Mesendoderm (in vitro differentiated cells): ENCODE data around the gene FKBP10.

ENCODE experiments used
- DNase-seq: peaks from one replicate; pipeline ENCODE4 v3.0.0; 2013
- H2AK5ac ChIP-seq: 2 replicates; pipeline ENCODE4 v1.6.1; 2013; ENCODE audit warnings: low read length, inconsistent platforms
- H2BK120ac ChIP-seq: 2 replicates; pipeline ENCODE4 v1.6.1; 2013; ENCODE audit warnings: low read depth, mild to moderate bottlenecking, low read length, moderate library complexity, mixed read lengths
- H2BK15ac ChIP-seq: replicated peaks from 2 replicates; pipeline ENCODE4 v1.6.1; 2013; ENCODE audit warnings: low read depth, mild to moderate bottlenecking, moderate library complexity
- H2BK5ac ChIP-seq: 2 replicates; pipeline ENCODE4 v1.6.1; 2013; ENCODE audit warnings: low read length, inconsistent platforms
- H3K18ac ChIP-seq: 2 replicates; pipeline ENCODE4 v1.6.1; 2013; ENCODE audit warnings: mild to moderate bottlenecking, low read length, mixed read lengths
- H3K23ac ChIP-seq: one replicate; pipeline ENCODE4 v1.6.1; 2013; ENCODE audit warnings: low read length
- H3K27ac ChIP-seq: 2 replicates; pipeline ENCODE4 v1.5.1; 2013; ENCODE audit warnings: low read depth, mild to moderate bottlenecking, inconsistent platforms, low read length, moderate library complexity
- H3K27me3 ChIP-seq: 2 replicates; pipeline ENCODE4 v1.6.1; 2013; ENCODE audit warnings: low read length, control low read depth, mild to moderate bottlenecking, inconsistent platforms; ENCODE audit not compliant: insufficient read depth, poor library complexity
- H3K36me3 ChIP-seq: 2 replicates; pipeline ENCODE4 v1.6.1; 2013; ENCODE audit warnings: low read length, inconsistent platforms; ENCODE audit not compliant: control insufficient read depth, insufficient read depth
- H3K4ac ChIP-seq: one replicate; pipeline ENCODE4 v1.6.1; 2013; ENCODE audit warnings: low read depth, mild to moderate bottlenecking, low read length, moderate library complexity
- H3K4me1 ChIP-seq: 2 replicates; pipeline ENCODE4 v1.6.1; 2013; ENCODE audit warnings: low read depth, low read length, inconsistent platforms; ENCODE audit not compliant: control insufficient read depth
- H3K4me2 ChIP-seq: 2 replicates; pipeline ENCODE4 v1.6.1; 2013; ENCODE audit warnings: low read length
- H3K4me3 ChIP-seq: 2 replicates; pipeline ENCODE4 v1.5.1; 2013; ENCODE audit warnings: mild to moderate bottlenecking, low read length
- H3K56ac ChIP-seq: one replicate; pipeline ENCODE4 v1.6.1; 2013; ENCODE audit warnings: low read length
- H3K79me1 ChIP-seq: 2 replicates; pipeline ENCODE4 v1.6.1; 2013; ENCODE audit warnings: low read length, inconsistent platforms
- H3K79me2 ChIP-seq: 2 replicates; pipeline ENCODE4 v1.6.1; 2013; ENCODE audit warnings: mild to moderate bottlenecking, low read length; ENCODE audit not compliant: control insufficient read depth, insufficient read depth
- H3K9ac ChIP-seq: 2 replicates; pipeline ENCODE4 v1.6.1; 2013; ENCODE audit warnings: low read length, inconsistent platforms
- H4K5ac ChIP-seq: one replicate; pipeline ENCODE4 v1.6.1; 2013; ENCODE audit warnings: low read length
- H4K8ac ChIP-seq: one replicate; pipeline ENCODE4 v1.6.1; 2013; ENCODE audit warnings: low read depth, mild to moderate bottlenecking, control low read depth, low read length, moderate library complexity
- WGBS: extraction: QIAGEN DNeasy Blood & Tissue Kit; methylation state at CpG from one replicate; pipeline ENCODE4 v1.1.7; 2013; ENCODE audit warnings: low lambda C conversion rate, missing lambda C conversion rate; ENCODE audit not compliant: insufficient coverage; ENCODE audit errors: extremely low coverage; 5-methylcytosine and 5-hydroxymethylcytosine counted together

FKBP10 gene

GRCh38 chr17:41800601-41801373 lies 12.0 kb upstream of the FKBP10 start:
- no peaks in the 10 kb centered on the region for H3K27me3 ChIP-seq
- H3K9ac ChIP-seq = peak overlapping the region; percentile 49
- no peaks in the 10 kb centered on the region for H3K36me3 ChIP-seq
- no peak overlapping the region for H2BK15ac ChIP-seq
- H3K56ac ChIP-seq = peak overlapping the region; percentile 67
- H4K8ac ChIP-seq = no peak overlapping the region
- H2AK5ac ChIP-seq = no peak overlapping the region
- H4K5ac ChIP-seq = no peak overlapping the region
- no peak overlapping the region for H3K4ac ChIP-seq
- H2BK5ac ChIP-seq = peak overlapping the region; percentile 23
- no peaks in the 10 kb centered on the region for H3K79me2 ChIP-seq
- H3K4me1 ChIP-seq = peaks cover 6% of the 10 kb centered on the region
- H3K18ac ChIP-seq = no peak overlapping the region
- H3K4me2 ChIP-seq = peak overlapping the region; percentile 15
- H2BK120ac ChIP-seq = no peak overlapping the region
- no peak overlapping the region for H3K23ac ChIP-seq
- H3K27ac ChIP-seq = peak overlapping the region; percentile 42
- H3K79me1 ChIP-seq = no peaks in the 10 kb centered on the region
- WGBS = no CpG with 5 or more reads among the region's 18 CpGs
- no peak overlapping the region for H3K4me3 ChIP-seq
- peak; percentile 98 for DNase-seq

- Histone ChIP-seq H3K4me3 (no peak overlapping the region), H3K36me3 (no peaks in the 10 kb centered on the region), H3K4me1 (peaks cover 6% of the 10 kb centered on the region), H4K5ac (no peak overlapping the region), H3K4me2 (no peak overlapping the region), H2BK15ac (no peak overlapping the region), H3K79me2 (no peaks in the 10 kb centered on the region), H3K9ac (peak overlapping the region; percentile 49), H2BK120ac (no peak overlapping the region), H3K79me1 (no peaks in the 10 kb centered on the region), H3K23ac (no peak overlapping the region), H3K4ac (no peak overlapping the region), H3K27me3 (no peaks in the 10 kb centered on the region), H2BK5ac (no peak overlapping the region), H2AK5ac (no peak overlapping the region), H4K8ac (no peak overlapping the region), H3K56ac (peak overlapping the region; percentile 63), H3K18ac (no peak overlapping the region), H3K27ac (peak overlapping the region; percentile 42)
- peak; percentile 91 for DNase-seq
- WGBS = no CpG with 5 or more reads among the region's 14 CpGs
These were observed 11.2 kb upstream of the FKBP10 start for GRCh38 chr17:41801374-41802271.

GRCh38 chr17:41803049-41804020 lies 9.5 kb upstream of the FKBP10 start:
- no peak overlapping the region for H2BK15ac ChIP-seq
- H3K4ac ChIP-seq = no peak overlapping the region
- no peak overlapping the region for H3K23ac ChIP-seq
- H2AK5ac ChIP-seq = no peak overlapping the region
- no CpG with 5 or more reads among the region's 24 CpGs for WGBS
- H3K18ac ChIP-seq = no peak overlapping the region
- H3K4me2 ChIP-seq = no peak overlapping the region
- no peak overlapping the region for H3K9ac ChIP-seq
- H3K79me1 ChIP-seq = no peaks in the 10 kb centered on the region
- peaks cover 6% of the 10 kb centered on the region for H3K4me1 ChIP-seq
- no peak overlapping the region for H3K4me3 ChIP-seq
- H3K79me2 ChIP-seq = no peaks in the 10 kb centered on the region
- H2BK120ac ChIP-seq = no peak overlapping the region
- H4K8ac ChIP-seq = no peak overlapping the region
- H3K56ac ChIP-seq = no peak overlapping the region
- H3K36me3 ChIP-seq = no peaks in the 10 kb centered on the region
- DNase-seq = no peak
- H4K5ac ChIP-seq = no peak overlapping the region
- no peak overlapping the region for H3K27ac ChIP-seq
- no peak overlapping the region for H2BK5ac ChIP-seq
- no peaks in the 10 kb centered on the region for H3K27me3 ChIP-seq

GRCh38 chr17:41806685-41807445 lies 5.9 kb upstream of the FKBP10 start:
- H2BK15ac ChIP-seq = no peak overlapping the region
- H3K23ac ChIP-seq = no peak overlapping the region
- H3K4me1 ChIP-seq = no peaks in the 10 kb centered on the region
- no peak overlapping the region for H3K4ac ChIP-seq
- no peak overlapping the region for H3K4me3 ChIP-seq
- DNase-seq = no peak
- no peak overlapping the region for H3K4me2 ChIP-seq
- peaks cover 2% of the 10 kb centered on the region for H3K79me2 ChIP-seq
- no peak overlapping the region for H3K18ac ChIP-seq
- no peak overlapping the region for H4K8ac ChIP-seq
- WGBS = no CpG with 5 or more reads among the region's 8 CpGs
- no peak overlapping the region for H3K9ac ChIP-seq
- no peak overlapping the region for H2BK120ac ChIP-seq
- no peaks in the 10 kb centered on the region for H3K36me3 ChIP-seq
- no peak overlapping the region for H3K56ac ChIP-seq
- no peak overlapping the region for H2BK5ac ChIP-seq
- no peak overlapping the region for H4K5ac ChIP-seq
- no peak overlapping the region for H2AK5ac ChIP-seq
- H3K27me3 ChIP-seq = no peaks in the 10 kb centered on the region
- H3K27ac ChIP-seq = no peak overlapping the region
- peaks cover 5% of the 10 kb centered on the region for H3K79me1 ChIP-seq
